ENCODE results near the gene MYLK.

Gene MYLK

DNA sequence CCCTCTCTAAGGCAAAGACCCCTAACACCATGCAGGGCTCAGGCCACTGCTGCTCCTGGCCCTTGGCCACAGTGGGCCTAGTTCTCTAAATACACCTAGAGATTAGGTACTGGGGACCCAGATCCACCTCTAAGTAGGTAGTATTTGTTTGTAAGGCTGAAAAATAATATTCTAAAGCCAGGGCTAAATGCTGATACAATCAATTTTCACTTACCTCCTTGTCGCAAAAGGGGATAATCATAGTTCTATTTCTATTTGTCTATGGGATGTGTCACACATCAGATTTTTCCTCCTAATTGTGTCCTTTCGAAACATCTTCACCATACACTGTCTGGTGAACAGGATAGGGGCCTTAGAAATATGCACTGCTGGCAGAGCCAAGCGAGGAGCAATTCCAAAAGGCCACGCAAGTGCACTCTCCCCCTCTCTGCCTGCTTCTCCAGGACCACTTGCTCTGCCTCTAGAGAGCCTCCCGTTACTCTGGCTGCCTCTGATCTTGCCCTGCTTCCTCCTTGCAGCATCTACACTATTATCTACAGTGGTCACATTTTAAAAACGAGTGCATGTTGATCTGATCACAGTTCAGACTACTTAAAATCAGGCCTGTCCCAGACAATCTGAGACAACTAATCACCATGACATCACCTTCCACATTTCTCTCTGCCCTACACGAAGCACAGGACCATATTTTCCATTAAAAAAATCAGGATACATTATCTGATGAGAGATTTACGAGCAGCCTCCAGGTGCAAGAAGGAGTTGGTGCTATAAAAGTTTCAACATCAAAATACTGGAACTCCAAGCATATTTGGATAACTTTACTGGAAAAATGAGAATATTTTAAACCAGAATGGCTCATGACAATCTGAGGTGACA lies 115.4 kb downstream of the MYLK start:
- no peak for DNase-seq (ENCODE audit: low spot score)

- DNase-seq (ENCODE audit: low spot score): no peak
Measured at GRCh38 chr3:123767564-123768292, 116.4 kb downstream of the MYLK start.

- no peak for DNase-seq (ENCODE audit: low spot score)
Measured at GRCh38 chr3:123767009-123767372, 117.1 kb downstream of the MYLK start.

- no peak for DNase-seq (ENCODE audit: low spot score)
Measured at GRCh38 chr3:123766193-123767008, 117.7 kb downstream of the MYLK start.

GRCh38 chr3:123765475-123766128 lies 118.5 kb downstream of the MYLK start:
- DNase-seq (ENCODE audit: low spot score): no peak

DNA sequence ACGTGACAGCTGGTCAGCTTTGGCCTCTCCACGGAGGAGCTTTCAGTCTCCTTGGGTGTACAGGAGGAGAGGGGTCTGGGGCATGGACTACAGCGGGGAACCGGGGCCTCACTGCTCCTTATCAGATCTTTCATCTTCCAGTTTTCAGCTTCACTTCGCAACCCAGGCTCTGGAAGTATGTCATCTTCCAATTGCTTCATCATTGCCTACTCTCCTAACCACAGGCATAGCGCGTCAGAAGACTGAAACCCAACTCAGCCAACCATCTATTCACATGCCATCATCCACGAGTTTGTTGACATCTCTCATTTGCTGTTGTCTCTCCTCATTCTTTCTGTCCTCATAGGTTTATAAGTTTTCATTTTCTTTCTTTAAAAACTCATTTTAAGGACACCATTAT lies 119.5 kb downstream of the MYLK start:
- no peak for DNase-seq (ENCODE audit: low spot score)

- DNase-seq (ENCODE audit: low spot score): no peak
Measured at GRCh38 chr3:123762805-123763204, 121.3 kb downstream of the MYLK start.

- no peak for DNase-seq (ENCODE audit: low spot score)
Measured at GRCh38 chr3:123760817-123761216, 123.3 kb downstream of the MYLK start.

DNA sequence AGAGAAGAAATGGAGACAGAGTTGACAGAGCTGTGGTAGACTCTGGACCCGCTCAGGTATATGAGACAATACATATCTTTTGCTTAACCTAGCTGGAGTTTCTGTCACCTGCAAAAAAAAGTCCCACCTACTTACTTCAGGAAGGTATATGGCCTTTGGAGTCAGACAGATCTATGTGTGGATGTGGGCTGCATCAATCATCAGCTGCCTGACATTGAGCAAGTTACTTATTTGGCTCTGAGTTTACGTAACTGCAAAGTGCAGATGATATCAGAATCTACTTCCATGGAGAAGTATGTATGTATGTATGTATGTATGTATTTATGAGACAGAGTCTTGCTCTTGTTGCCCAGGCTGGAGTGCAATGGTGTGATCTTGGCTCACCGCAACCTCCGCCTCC lies 124.3 kb downstream of the MYLK start:
- DNase-seq (ENCODE audit: low spot score): no peak

DNA sequence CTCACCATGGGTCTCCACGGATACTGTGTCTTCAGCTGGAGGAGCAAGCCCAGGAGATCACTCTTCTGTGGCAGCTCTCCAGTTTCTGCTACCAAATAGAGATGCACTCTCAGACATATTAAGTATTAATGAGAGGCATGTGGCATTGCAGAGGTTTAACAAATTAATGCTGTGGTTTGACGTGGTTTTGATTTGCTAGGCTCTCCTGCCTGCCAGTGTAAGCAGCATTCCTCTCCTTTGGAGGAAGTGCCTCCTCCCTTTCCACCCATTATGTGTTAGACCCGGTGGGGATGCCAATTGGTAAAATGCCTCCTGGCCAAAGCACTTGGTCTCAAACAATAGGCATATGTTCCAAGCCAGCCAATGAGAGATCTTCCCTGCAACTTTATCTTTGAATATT lies 124.8 kb downstream of the MYLK start:
- no peak for DNase-seq (ENCODE audit: low spot score)

GRCh38 chr3:123758081-123758564 lies 126.0 kb downstream of the MYLK start:
- peak; percentile 45 for DNase-seq (ENCODE audit: low spot score)

GRCh38 chr3:123757281-123757940 lies 126.7 kb downstream of the MYLK start:
- DNase-seq (ENCODE audit: low spot score): peak; percentile 91

GRCh38 chr3:123755501-123755900 lies 128.6 kb downstream of the MYLK start:
- DNase-seq (ENCODE audit: low spot score): no peak

GRCh38 chr3:123755085-123755484 lies 129.0 kb downstream of the MYLK start:
- no peak for DNase-seq (ENCODE audit: low spot score)

DNA sequence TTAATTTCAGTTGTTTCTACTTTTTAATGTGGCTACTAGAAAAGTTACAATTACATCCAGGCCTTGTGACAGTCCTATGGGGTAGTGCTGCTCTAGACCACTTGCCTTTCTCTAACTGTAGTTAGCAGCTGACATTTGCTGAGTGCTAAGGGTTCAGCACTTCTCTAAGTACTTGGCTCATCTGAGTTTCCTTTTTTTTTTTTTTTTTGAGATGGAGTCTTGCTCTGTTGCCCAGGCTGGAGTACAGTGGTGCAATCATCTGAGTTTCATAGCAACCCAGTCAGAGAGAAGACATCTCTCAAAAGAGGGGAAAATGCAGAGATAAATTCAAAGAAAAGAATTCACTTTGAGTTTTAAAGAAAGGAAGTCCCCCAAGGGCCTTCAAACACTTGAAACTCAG lies 130.8 kb downstream of the MYLK start:
- DNase-seq (ENCODE audit: low spot score): no peak

GRCh38 chr3:123752228-123752627 lies 131.9 kb downstream of the MYLK start:
- DNase-seq (ENCODE audit: low spot score): no peak

DNA sequence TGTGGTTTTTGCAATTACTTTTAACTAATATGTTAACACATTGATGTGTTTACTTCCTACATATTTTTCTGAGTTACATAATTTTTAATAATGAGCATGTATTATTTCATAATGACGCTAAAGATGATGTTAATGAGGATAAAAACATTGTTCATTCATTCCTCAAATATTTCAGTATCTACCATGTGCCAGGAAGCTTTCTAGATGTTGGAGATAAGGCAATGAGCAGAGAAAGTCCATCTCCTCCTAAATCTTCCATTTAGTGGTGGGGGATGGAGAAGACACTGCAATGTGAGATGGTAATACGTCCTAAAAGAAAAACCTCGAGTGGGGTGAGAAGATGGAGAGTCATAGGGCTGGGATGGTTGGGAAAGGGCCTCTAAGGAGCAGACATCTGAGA lies 132.7 kb downstream of the MYLK start:
- DNase-seq (ENCODE audit: low spot score): no peak

- no peak for DNase-seq (ENCODE audit: low spot score)
Measured at GRCh38 chr3:123750659-123751420, 133.3 kb downstream of the MYLK start.

- DNase-seq (ENCODE audit: low spot score): no peak
Measured at GRCh38 chr3:123750209-123750608, 133.9 kb downstream of the MYLK start.

- no peak for DNase-seq (ENCODE audit: low spot score)
Measured at GRCh38 chr3:123749711-123750110, 134.4 kb downstream of the MYLK start.

Measured in Ammon's horn (tissue), 1 donor.